ENCODE results near the gene TMEM123. TPM values are rescaled to one million over a fixed set of nuclear protein-coding genes. Genes with fewer than 3 reads are reported as not detected.
"Not testable (repeated sequence)": the region's sequence is repeated elsewhere in the genome, so short reads cannot be mapped to it uniquely, and the experiment has no call there.

Gene TMEM123
- total and polyA plus RNA-seq, 2 of the 8 experiments (the other 6 are each of a cell fraction or from before 2014, with no cell fraction given) = 75.5 to 80.1 TPM

GRCh38 chr11:102444142-102444541 is 8.4 kb downstream of the TMEM123 start:
- H3K23me2 ChIP-seq (ENCODE audit: low read depth, low read length); H3K4me3 ChIP-seq (ENCODE audit: extremely low read depth in 1 of 4, insufficient read depth in 2 of 4, low read depth in 3 of 4, low read length in 4 of 4); H4K20me1 ChIP-seq (replicated peaks in 1 of 2; ENCODE audit: control insufficient read depth in 1 of 2, insufficient read depth in 2 of 2, low read length in 2 of 2); H3K9ac ChIP-seq (replicated peaks in 1 of 4; ENCODE audit: extremely low read depth in 1 of 4, low read depth in 3 of 4, low read length in 3 of 4); H3K9me3 ChIP-seq (ENCODE audit: insufficient read depth in 2 of 2, low read depth in 1 of 2, low read length in 1 of 2); H2BK15ac ChIP-seq (ENCODE audit: low read length); H3K14ac ChIP-seq (ENCODE audit: insufficient read length); H3K56ac ChIP-seq (replicated peaks; ENCODE audit: insufficient read length, low read depth, low read length); DNase-seq (ENCODE audit: low read depth in 1 of 2, low spot score in 2 of 2); H3K18ac ChIP-seq (ENCODE audit: extremely low read depth, low read length); H3K4me1 ChIP-seq (replicated peaks in 1 of 4; ENCODE audit: control insufficient read depth in 3 of 4, insufficient read depth in 4 of 4, low read length in 3 of 4); H4K91ac ChIP-seq (replicated peaks; ENCODE audit: insufficient read length, low read length); H3K4ac ChIP-seq (replicated peaks; ENCODE audit: insufficient read length, low read depth, low read length); H2BK20ac ChIP-seq (ENCODE audit: low read length); POLR2A ChIA-PET (ENCODE audit: partially characterized antibody); H3K27ac ChIP-seq (ENCODE audit: low read depth, low read length); H3K36me3 ChIP-seq (ENCODE audit: control insufficient read depth in 2 of 4, insufficient read depth in 4 of 4, low read length in 3 of 4); H3K23ac ChIP-seq (ENCODE audit: insufficient read length); H2BK12ac ChIP-seq (ENCODE audit: low read depth, low read length); FAIRE-seq; H3K79me1 ChIP-seq (ENCODE audit: low read depth, low read length); H3K27me3 ChIP-seq (replicated peaks in 1 of 4; ENCODE audit: control insufficient read depth in 3 of 4, extremely low read depth in 1 of 4, insufficient read depth in 3 of 4, low read length in 3 of 4); H2AK5ac ChIP-seq (ENCODE audit: low read depth, low read length); H4K5ac ChIP-seq (ENCODE audit: insufficient read length, low read depth, low read length); H2AFZ ChIP-seq (ENCODE audit: low read length); H2BK5ac ChIP-seq (ENCODE audit: low read depth, low read length); H3K4me2 ChIP-seq (ENCODE audit: insufficient read depth in 1 of 2, low read depth in 2 of 2, low read length in 2 of 2); H2BK120ac ChIP-seq (replicated peaks; ENCODE audit: low read depth, low read length); H4K8ac ChIP-seq (ENCODE audit: extremely low read depth, insufficient read depth, low read length): not testable (repeated sequence)
- 91% methylated on average over 4 of the region's 4 CpGs; no CpG with 5 or more reads in 1 of the 2 experiments for WGBS, 2 experiments (ENCODE audit: extremely low coverage in 1 of 2, insufficient coverage in 1 of 2, insufficient read length in 1 of 2, insufficient replicate concordance in 2 of 2, low coverage in 1 of 2, low lambda C conversion rate in 2 of 2, missing lambda C conversion rate in 1 of 2)
- CTCF ChIA-PET (ENCODE audit: partially characterized antibody) = interaction anchor here (0.6 to 0.9 kb wide), 2 partner anchors 44 to 221 kb away, joined by 3 read pairs; no protein-coding TSS in a partner anchor
- peaks cover 0 to 17% of the 10 kb centered on the region in 2 experiments; a peak in 2 of 4 replicates for H3K79me2 ChIP-seq (ENCODE audit: control insufficient read depth in 1 of 2, insufficient read depth in 2 of 2, low read length in 2 of 2)

DNA sequence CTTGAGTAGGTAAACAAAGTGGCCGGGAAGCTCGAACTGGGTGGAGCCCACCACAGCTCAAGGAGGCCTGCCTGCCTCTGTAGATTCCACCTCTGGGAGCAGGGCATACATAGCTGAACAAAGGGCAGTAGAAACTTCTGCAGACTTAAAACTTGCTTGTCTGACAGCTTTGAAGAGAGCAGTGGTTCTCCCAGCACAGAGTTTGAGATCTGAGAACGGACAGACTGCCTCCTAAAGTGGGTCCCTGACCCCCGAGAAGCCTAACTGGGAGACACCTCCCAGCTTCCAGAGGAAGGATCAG is 13.6 kb downstream of the TMEM123 start:
- not testable (repeated sequence) for H3K27ac ChIP-seq (ENCODE audit: low read depth, low read length)
- CTCF ChIA-PET (ENCODE audit: partially characterized antibody) = interaction anchor here (1.0 to 1.2 kb wide), 4 partner anchors 11 to 97 kb away, joined by 3 to 5 read pairs (median 4); no protein-coding TSS in a partner anchor

More for the DNA sequence above, 13.6 kb downstream of the TMEM123 start:
- not testable (repeated sequence) for H2BK12ac ChIP-seq (ENCODE audit: low read depth, low read length); H4K20me1 ChIP-seq (replicated peaks in 1 of 2; ENCODE audit: control insufficient read depth in 1 of 2, insufficient read depth in 2 of 2, low read length in 2 of 2); H3K9me3 ChIP-seq (ENCODE audit: insufficient read depth in 2 of 2, low read depth in 1 of 2, low read length in 1 of 2); H2AFZ ChIP-seq (ENCODE audit: low read length); FAIRE-seq; H3K14ac ChIP-seq (ENCODE audit: insufficient read length); H3K27me3 ChIP-seq (replicated peaks in 1 of 4; ENCODE audit: control insufficient read depth in 3 of 4, extremely low read depth in 1 of 4, insufficient read depth in 3 of 4, low read length in 3 of 4); H2BK120ac ChIP-seq (replicated peaks; ENCODE audit: low read depth, low read length); H3K4ac ChIP-seq (replicated peaks; ENCODE audit: insufficient read length, low read depth, low read length); H2BK20ac ChIP-seq (ENCODE audit: low read length); H4K8ac ChIP-seq (ENCODE audit: extremely low read depth, insufficient read depth, low read length); H3K18ac ChIP-seq (ENCODE audit: extremely low read depth, low read length); H2BK15ac ChIP-seq (ENCODE audit: low read length); H3K4me2 ChIP-seq (ENCODE audit: insufficient read depth in 1 of 2, low read depth in 2 of 2, low read length in 2 of 2); H3K9ac ChIP-seq (replicated peaks in 1 of 4; ENCODE audit: extremely low read depth in 1 of 4, low read depth in 3 of 4, low read length in 3 of 4); H2AK5ac ChIP-seq (ENCODE audit: low read depth, low read length); H3K4me1 ChIP-seq (replicated peaks in 1 of 4; ENCODE audit: control insufficient read depth in 3 of 4, insufficient read depth in 4 of 4, low read length in 3 of 4); H3K4me3 ChIP-seq (ENCODE audit: extremely low read depth in 1 of 4, insufficient read depth in 2 of 4, low read depth in 3 of 4, low read length in 4 of 4); H3K23ac ChIP-seq (ENCODE audit: insufficient read length); H3K56ac ChIP-seq (replicated peaks; ENCODE audit: insufficient read length, low read depth, low read length); DNase-seq (ENCODE audit: low read depth in 1 of 2, low spot score in 2 of 2); H3K79me2 ChIP-seq (ENCODE audit: control insufficient read depth in 1 of 2, insufficient read depth in 2 of 2, low read length in 2 of 2); H2BK5ac ChIP-seq (ENCODE audit: low read depth, low read length); H4K5ac ChIP-seq (ENCODE audit: insufficient read length, low read depth, low read length); H3K23me2 ChIP-seq (ENCODE audit: low read depth, low read length); H3K36me3 ChIP-seq (ENCODE audit: control insufficient read depth in 2 of 4, insufficient read depth in 4 of 4, low read length in 3 of 4); H3K79me1 ChIP-seq (ENCODE audit: low read depth, low read length); H4K91ac ChIP-seq (replicated peaks; ENCODE audit: insufficient read length, low read length)
- POLR2A ChIA-PET (ENCODE audit: partially characterized antibody) = interaction anchor here (2.1 kb wide), 1 partner anchor 13 kb away, joined by 8 read pairs; no protein-coding TSS in a partner anchor
- WGBS, 2 experiments (ENCODE audit: extremely low coverage in 1 of 2, insufficient coverage in 1 of 2, insufficient read length in 1 of 2, insufficient replicate concordance in 2 of 2, low coverage in 1 of 2, low lambda C conversion rate in 2 of 2, missing lambda C conversion rate in 1 of 2) = 90% methylated on average over 4 of the region's 4 CpGs; no CpG with 5 or more reads in 1 of the 2 experiments
